NCI-H146 (cell line): ENCODE results near the gene MAP3K19.
"Not testable (repeated sequence)": the region's sequence is repeated elsewhere in the genome, so short reads cannot be mapped to it uniquely, and the experiment has no call there.

Experiments
- DNase-seq: peaks from one replicate; lab custom pipeline; 2025; lab: John Stamatoyannopoulos, UW

The MAP3K19 gene

GRCh38 chr2:135052042-135052876, 5.0 kb upstream of the MAP3K19 start, which contains the start of gene RAB3GAP1:
RAB3GAP1 (plus strand) TSS chr2:135052292; CDS start chr2:135052308, 16 bp downstream.
- DNase-seq, result peak; percentile 89

- no peak for DNase-seq
Measured at GRCh38 chr2:135050684-135051083, 3.4 kb upstream of the MAP3K19 start.

- no peak for DNase-seq
Measured at GRCh38 chr2:135050132-135050531, 2.9 kb upstream of the MAP3K19 start.

- DNase-seq, result no peak
Measured at GRCh38 chr2:135048122-135048521, 875 bp upstream of the MAP3K19 start.

- DNase-seq, result no peak
Measured at GRCh38 chr2:135043345-135043744, 3.9 kb downstream of the MAP3K19 start.

- DNase-seq, result no peak
Measured at GRCh38 chr2:135037831-135038230, 9.4 kb downstream of the MAP3K19 start.

- DNase-seq, result not testable (repeated sequence)
Measured at GRCh38 chr2:135033216-135033615, 14.0 kb downstream of the MAP3K19 start.

- no peak for DNase-seq
Measured at GRCh38 chr2:135030826-135031225, 16.4 kb downstream of the MAP3K19 start.

- no peak for DNase-seq
Measured at GRCh38 chr2:135029481-135030134, 17.6 kb downstream of the MAP3K19 start.

GRCh38 chr2:135023886-135024485, 23.3 kb downstream of the MAP3K19 start:
- no peak for DNase-seq

GRCh38 chr2:135022952-135023880, 24.0 kb downstream of the MAP3K19 start:
- DNase-seq, result no peak

- no peak for DNase-seq
Measured at GRCh38 chr2:135021618-135022017, 25.6 kb downstream of the MAP3K19 start.

- no peak for DNase-seq
Measured at GRCh38 chr2:135011633-135012032, 35.6 kb downstream of the MAP3K19 start.

GRCh38 chr2:135010200-135010942, 36.9 kb downstream of the MAP3K19 start:
- DNase-seq, result no peak

GRCh38 chr2:135009339-135009738, 37.9 kb downstream of the MAP3K19 start:
- DNase-seq, result no peak

GRCh38 chr2:135005753-135006152, 41.5 kb downstream of the MAP3K19 start:
- DNase-seq, result no peak

- DNase-seq, result peak; percentile 80
Measured at GRCh38 chr2:135004005-135004746, 43.1 kb downstream of the MAP3K19 start.

- DNase-seq, result no peak
Measured at GRCh38 chr2:135002836-135003235, 44.4 kb downstream of the MAP3K19 start.

GRCh38 chr2:134999521-134999920, 47.7 kb downstream of the MAP3K19 start:
- no peak for DNase-seq

GRCh38 chr2:134988994-134989605, 58.1 kb downstream of the MAP3K19 start:
- peak; percentile 22 for DNase-seq
